ENCODE data around the gene SH3RF3.

DNA sequence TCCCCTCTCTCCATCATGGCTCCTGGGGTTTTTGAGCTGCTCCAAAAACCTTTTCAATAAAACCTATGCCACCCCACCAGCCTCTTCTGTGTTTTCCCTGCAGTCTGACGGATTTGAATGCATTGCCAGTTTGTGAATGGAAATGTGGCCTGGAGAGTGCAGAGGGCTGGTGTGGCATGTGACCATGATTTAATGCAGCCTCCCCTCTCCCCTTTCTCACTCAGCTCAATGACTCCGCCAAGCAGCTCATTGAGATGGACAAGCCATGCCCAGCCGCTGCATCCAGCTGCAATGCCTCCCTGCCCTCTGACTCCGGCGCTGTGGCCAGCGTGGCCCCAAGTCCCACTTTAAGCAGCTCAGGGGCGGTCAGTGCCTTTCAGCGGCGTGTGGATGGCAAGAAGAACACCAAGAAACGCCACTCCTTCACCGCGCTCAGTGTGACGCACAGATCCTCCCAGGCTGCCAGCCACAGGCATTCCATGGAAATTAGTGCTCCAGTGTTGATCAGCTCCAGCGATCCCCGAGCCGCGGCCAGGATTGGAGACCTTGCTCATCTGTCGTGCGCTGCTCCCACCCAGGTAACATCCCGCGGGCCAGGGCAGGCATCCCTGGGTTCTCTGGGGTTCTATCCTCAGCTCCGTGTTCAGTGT, 269.5 kb downstream of the SH3RF3 start:
- TF ChIP-seq FOSL2 (IDR thresholded peaks at IDR 0.05; ENCODE audit: borderline replicate concordance, low read depth) (no peak), EP300 (IDR thresholded peaks at IDR 0.05; ENCODE audit: borderline replicate concordance in 1 of 2, low read depth in 1 of 2, low read length in 1 of 2) (no peak), GABPA (IDR thresholded peaks at IDR 0.05; ENCODE audit: low read depth) (no peak), FOXM1 (IDR thresholded peaks at IDR 0.05; ENCODE audit: low read depth) (no peak), SMC3 (IDR thresholded peaks at IDR 0.05; ENCODE audit: low read depth, low read length) (no peak), JUND (IDR thresholded peaks at IDR 0.05) (no peak)
- TF ChIP-seq, protein P1, sequence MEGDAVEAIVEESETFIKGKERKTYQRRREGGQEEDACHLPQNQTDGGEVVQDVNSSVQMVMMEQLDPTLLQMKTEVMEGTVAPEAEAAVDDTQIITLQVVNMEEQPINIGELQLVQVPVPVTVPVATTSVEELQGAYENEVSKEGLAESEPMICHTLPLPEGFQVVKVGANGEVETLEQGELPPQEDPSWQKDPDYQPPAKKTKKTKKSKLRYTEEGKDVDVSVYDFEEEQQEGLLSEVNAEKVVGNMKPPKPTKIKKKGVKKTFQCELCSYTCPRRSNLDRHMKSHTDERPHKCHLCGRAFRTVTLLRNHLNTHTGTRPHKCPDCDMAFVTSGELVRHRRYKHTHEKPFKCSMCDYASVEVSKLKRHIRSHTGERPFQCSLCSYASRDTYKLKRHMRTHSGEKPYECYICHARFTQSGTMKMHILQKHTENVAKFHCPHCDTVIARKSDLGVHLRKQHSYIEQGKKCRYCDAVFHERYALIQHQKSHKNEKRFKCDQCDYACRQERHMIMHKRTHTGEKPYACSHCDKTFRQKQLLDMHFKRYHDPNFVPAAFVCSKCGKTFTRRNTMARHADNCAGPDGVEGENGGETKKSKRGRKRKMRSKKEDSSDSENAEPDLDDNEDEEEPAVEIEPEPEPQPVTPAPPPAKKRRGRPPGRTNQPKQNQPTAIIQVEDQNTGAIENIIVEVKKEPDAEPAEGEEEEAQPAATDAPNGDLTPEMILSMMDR (IDR thresholded peaks at IDR 0.05), result no peak
- TF ChIP-seq, protein P2, sequence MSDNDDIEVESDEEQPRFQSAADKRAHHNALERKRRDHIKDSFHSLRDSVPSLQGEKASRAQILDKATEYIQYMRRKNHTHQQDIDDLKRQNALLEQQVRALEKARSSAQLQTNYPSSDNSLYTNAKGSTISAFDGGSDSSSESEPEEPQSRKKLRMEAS (IDR thresholded peaks at IDR 0.05; ENCODE audit: low read depth), result no peak
- TF ChIP-seq, protein P3, sequence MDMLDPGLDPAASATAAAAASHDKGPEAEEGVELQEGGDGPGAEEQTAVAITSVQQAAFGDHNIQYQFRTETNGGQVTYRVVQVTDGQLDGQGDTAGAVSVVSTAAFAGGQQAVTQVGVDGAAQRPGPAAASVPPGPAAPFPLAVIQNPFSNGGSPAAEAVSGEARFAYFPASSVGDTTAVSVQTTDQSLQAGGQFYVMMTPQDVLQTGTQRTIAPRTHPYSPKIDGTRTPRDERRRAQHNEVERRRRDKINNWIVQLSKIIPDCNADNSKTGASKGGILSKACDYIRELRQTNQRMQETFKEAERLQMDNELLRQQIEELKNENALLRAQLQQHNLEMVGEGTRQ (IDR thresholded peaks at IDR 0.05; ENCODE audit: borderline replicate concordance, low read depth, low read length), result no peak
- TF ChIP-seq, protein P4, sequence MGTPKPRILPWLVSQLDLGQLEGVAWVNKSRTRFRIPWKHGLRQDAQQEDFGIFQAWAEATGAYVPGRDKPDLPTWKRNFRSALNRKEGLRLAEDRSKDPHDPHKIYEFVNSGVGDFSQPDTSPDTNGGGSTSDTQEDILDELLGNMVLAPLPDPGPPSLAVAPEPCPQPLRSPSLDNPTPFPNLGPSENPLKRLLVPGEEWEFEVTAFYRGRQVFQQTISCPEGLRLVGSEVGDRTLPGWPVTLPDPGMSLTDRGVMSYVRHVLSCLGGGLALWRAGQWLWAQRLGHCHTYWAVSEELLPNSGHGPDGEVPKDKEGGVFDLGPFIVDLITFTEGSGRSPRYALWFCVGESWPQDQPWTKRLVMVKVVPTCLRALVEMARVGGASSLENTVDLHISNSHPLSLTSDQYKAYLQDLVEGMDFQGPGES (IDR thresholded peaks at IDR 0.05; ENCODE audit: low read depth, low read length), result no peak
- TF ChIP-seq, protein P5, sequence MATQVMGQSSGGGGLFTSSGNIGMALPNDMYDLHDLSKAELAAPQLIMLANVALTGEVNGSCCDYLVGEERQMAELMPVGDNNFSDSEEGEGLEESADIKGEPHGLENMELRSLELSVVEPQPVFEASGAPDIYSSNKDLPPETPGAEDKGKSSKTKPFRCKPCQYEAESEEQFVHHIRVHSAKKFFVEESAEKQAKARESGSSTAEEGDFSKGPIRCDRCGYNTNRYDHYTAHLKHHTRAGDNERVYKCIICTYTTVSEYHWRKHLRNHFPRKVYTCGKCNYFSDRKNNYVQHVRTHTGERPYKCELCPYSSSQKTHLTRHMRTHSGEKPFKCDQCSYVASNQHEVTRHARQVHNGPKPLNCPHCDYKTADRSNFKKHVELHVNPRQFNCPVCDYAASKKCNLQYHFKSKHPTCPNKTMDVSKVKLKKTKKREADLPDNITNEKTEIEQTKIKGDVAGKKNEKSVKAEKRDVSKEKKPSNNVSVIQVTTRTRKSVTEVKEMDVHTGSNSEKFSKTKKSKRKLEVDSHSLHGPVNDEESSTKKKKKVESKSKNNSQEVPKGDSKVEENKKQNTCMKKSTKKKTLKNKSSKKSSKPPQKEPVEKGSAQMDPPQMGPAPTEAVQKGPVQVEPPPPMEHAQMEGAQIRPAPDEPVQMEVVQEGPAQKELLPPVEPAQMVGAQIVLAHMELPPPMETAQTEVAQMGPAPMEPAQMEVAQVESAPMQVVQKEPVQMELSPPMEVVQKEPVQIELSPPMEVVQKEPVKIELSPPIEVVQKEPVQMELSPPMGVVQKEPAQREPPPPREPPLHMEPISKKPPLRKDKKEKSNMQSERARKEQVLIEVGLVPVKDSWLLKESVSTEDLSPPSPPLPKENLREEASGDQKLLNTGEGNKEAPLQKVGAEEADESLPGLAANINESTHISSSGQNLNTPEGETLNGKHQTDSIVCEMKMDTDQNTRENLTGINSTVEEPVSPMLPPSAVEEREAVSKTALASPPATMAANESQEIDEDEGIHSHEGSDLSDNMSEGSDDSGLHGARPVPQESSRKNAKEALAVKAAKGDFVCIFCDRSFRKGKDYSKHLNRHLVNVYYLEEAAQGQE (IDR thresholded peaks at IDR 0.05; ENCODE audit: low read depth, low read length), result no peak

All from SK-N-SH (cell line).